A549 (cell line): Measurements from ENCODE around the gene MBP. TPM values are rescaled to one million over a fixed set of nuclear protein-coding genes. Genes with fewer than 3 reads are reported as not detected.

ENCODE experiments used
- ATAC-seq, 2 experiments: fragments of 200-7000 bp in 1 of 2; fragments of >200 bp in 1 of 2; cut with Nextera tagmentation in 1 of 2; cut with Tn5 transposase in 1 of 2; 3 replicates each; pipeline versions ENCODE4 v1.8.0 to v1.9.1; 2018 to 2020; ENCODE audit warnings: mild to moderate bottlenecking in 1 of 2, moderate library complexity in 1 of 2
- CTCF ChIA-PET: fragments of 300-600 bp; sonication (Branson Sonifier 250); formaldehyde crosslinking; extraction: SDS; loops from one replicate; lab custom pipeline; 2021; ENCODE audit warnings: antibody characterized with exemption, inconsistent platforms; lab: Yijun Ruan, JAX
- POLR2A ChIA-PET: fragments of 350-600 bp; formaldehyde crosslinking; extraction: SDS; loops from one replicate; lab custom pipeline; 2021; ENCODE audit warnings: antibody characterized with exemption, inconsistent platforms; lab: Yijun Ruan, JAX
- DNase-seq, 2 experiments: peaks; one replicate each; pipeline versions ENCODE4 v3.0.0 to v3.0.0-alpha.2; 2011 to 2016; ENCODE audit warnings: low read depth in 1 of 2, low spot score in 1 of 2
- FAIRE-seq: peaks from 2 replicates; lab custom pipeline; 2011; peaks lifted over from hg19 to GRCh38; lab: Jason Lieb, UNC
- H3K27ac ChIP-seq, 2 experiments: fragments of >200 bp; sonication (Bioruptor Twin); formaldehyde crosslinking; 3 replicates each; pipeline ENCODE4 v1.5.1; 2016 to 2017
- H3K4me1 ChIP-seq: fragments of >200 bp; sonication (Bioruptor Twin); formaldehyde crosslinking; 3 replicates; pipeline ENCODE4 v1.6.1; 2016
- H3K4me2 ChIP-seq: fragments of >200 bp; sonication (Bioruptor Twin); formaldehyde crosslinking; 3 replicates; pipeline ENCODE4 v1.6.1; 2016
- H3K4me3 ChIP-seq: fragments of >200 bp; sonication (Bioruptor Twin); formaldehyde crosslinking; 3 replicates; pipeline ENCODE4 v1.5.1; 2016
- H3K9me3 ChIP-seq: fragments of >200 bp; sonication (Bioruptor Twin); formaldehyde crosslinking; 3 replicates; pipeline ENCODE4 v1.6.1; 2016
- CEBPB ChIP-seq, 2 experiments: fragments of >200 bp in 1 of 2; sonication (Bioruptor Twin) in 1 of 2; formaldehyde crosslinking in 1 of 2; IDR thresholded peaks; 2 replicates each; pipeline ENCODE4 v1.6.1; 2012 to 2016
- CHD4 ChIP-seq: fragments of 200-600 bp; sonication (generic); IDR thresholded peaks from 2 replicates; pipeline ENCODE4 v1.6.1; 2016; ENCODE audit warnings: antibody characterized with exemption, mild to moderate bottlenecking, borderline replicate concordance
- CTCF ChIP-seq: fragments of >200 bp; sonication (Bioruptor Twin); formaldehyde crosslinking; IDR thresholded peaks from 3 replicates; pipeline ENCODE4 v1.5.1; 2016
- EHF ChIP-seq: fragments of 250-450 bp; sonication (Bioruptor Pico); IDR thresholded peaks from 2 replicates; pipeline ENCODE4 v1.5.0; 2020; ENCODE audit warnings: mild to moderate bottlenecking
- ELK1 ChIP-seq: fragments of 150-350 bp; IDR thresholded peaks from 2 replicates; pipeline ENCODE4 v1.6.1; 2014; ENCODE audit warnings: low read depth, mild to moderate bottlenecking, low read length
- ESRRA ChIP-seq: fragments of 150-350 bp; IDR thresholded peaks from 2 replicates; pipeline ENCODE4 v1.6.1; 2014; ENCODE audit warnings: mild to moderate bottlenecking, low read length, borderline replicate concordance
- FOSL2 ChIP-seq, 2 experiments: fragments of 450-650 bp in 1 of 2; fragments of >200 bp in 1 of 2; sonication (Bioruptor Twin) in 1 of 2; formaldehyde crosslinking; IDR thresholded peaks; 2 replicates each; pipeline versions ENCODE4 v1.5.0 to v1.6.1; 2016 to 2020; ENCODE audit warnings: mild to moderate bottlenecking in 1 of 2, moderate library complexity in 1 of 2
- FOXS1 ChIP-seq: fragments of 250-450 bp; sonication (Bioruptor Pico); IDR thresholded peaks from 2 replicates; pipeline ENCODE4 v1.5.0; 2020; ENCODE audit warnings: mild to moderate bottlenecking, moderate library complexity
- HOXA7 ChIP-seq: fragments of 250-450 bp; sonication (Bioruptor Pico); IDR thresholded peaks from 2 replicates; pipeline ENCODE4 v1.5.0; 2020; ENCODE audit warnings: mild to moderate bottlenecking, moderate library complexity
- JUNB ChIP-seq: fragments of >200 bp; sonication (Bioruptor Twin); formaldehyde crosslinking; IDR thresholded peaks from 2 replicates; pipeline ENCODE4 v1.6.1; 2016
- KDM1A ChIP-seq: fragments of 200-600 bp; sonication (generic); IDR thresholded peaks from 2 replicates; pipeline ENCODE4 v1.6.1; 2016; ENCODE audit warnings: low read depth, mild to moderate bottlenecking
- MYC ChIP-seq: IDR thresholded peaks from 2 replicates; pipeline ENCODE4 v1.6.1; 2012; ENCODE audit warnings: mild to moderate bottlenecking, inconsistent platforms, low read length, improper control_type of control experiment, borderline replicate concordance
- NR3C1 ChIP-seq: fragments of >200 bp; sonication (Bioruptor Twin); formaldehyde crosslinking; IDR thresholded peaks from 3 replicates; pipeline ENCODE4 v1.6.1; 2017
- PHF8 ChIP-seq: fragments of 200-600 bp; sonication (generic); IDR thresholded peaks from 2 replicates; pipeline ENCODE4 v1.6.1; 2016; ENCODE audit warnings: low read depth, mild to moderate bottlenecking, antibody characterized with exemption, moderate library complexity, borderline replicate concordance
- POLR2A ChIP-seq: IDR thresholded peaks from 2 replicates; pipeline ENCODE4 v1.6.1; 2012; ENCODE audit warnings: mild to moderate bottlenecking, low read length
- RFX5 ChIP-seq: fragments of 450-650 bp; IDR thresholded peaks from 2 replicates; pipeline ENCODE4 v1.7.1; 2014; ENCODE audit warnings: antibody characterized with exemption, mild to moderate bottlenecking, moderate library complexity
- RNF2 ChIP-seq: fragments of 200-600 bp; sonication (generic); IDR thresholded peaks from 2 replicates; pipeline ENCODE4 v1.6.1; 2016; ENCODE audit warnings: low read depth, mild to moderate bottlenecking, antibody characterized with exemption, moderate library complexity, borderline replicate concordance
- SMC3 ChIP-seq: fragments of >200 bp; sonication (Bioruptor Twin); formaldehyde crosslinking; IDR thresholded peaks from 3 replicates; pipeline ENCODE4 v1.6.1; 2018; ENCODE audit warnings: inconsistent platforms
- TFCP2L1 ChIP-seq: fragments of 250-450 bp; sonication (Bioruptor Pico); IDR thresholded peaks from 2 replicates; pipeline ENCODE4 v1.5.0; 2021; ENCODE audit warnings: mild to moderate bottlenecking
- TP53 ChIP-seq: fragments of 250-450 bp; sonication (Bioruptor Pico); IDR thresholded peaks from 2 replicates; pipeline ENCODE4 v1.5.0; 2021; ENCODE audit warnings: mild to moderate bottlenecking, moderate library complexity
- USF2 ChIP-seq: fragments of 450-650 bp; IDR thresholded peaks from 2 replicates; pipeline ENCODE4 v1.6.1; 2014; ENCODE audit warnings: antibody characterized with exemption
- WGBS: methylation state at CpG from one replicate; pipeline ENCODE4 v1.1.6; 2017; ENCODE audit errors: missing lambda C conversion rate; 5-methylcytosine and 5-hydroxymethylcytosine counted together
- polyA plus RNA-seq, 4 experiments: library from polyadenylated mRNA; depleted of rRNA in 3 of 4; stranded (reverse); fragments of >200 nt; fragmentation: RNase III in 1 of 4; extraction: RNeasy Plus Mini Kit Qiagen cat#74134 plus additional on column Dnase treatment in 1 of 4; gene quantifications; 2 replicates in 3 of 4; 3 replicates in 1 of 4; pipeline ENCODE4 v1.2.3, GENCODE V29; 2011 to 2017

MBP gene
- polyA plus RNA-seq, 2 of the 4 experiments (the other 2 are of a cell fraction) = 8.6 to 33.1 TPM

GRCh38 chr18:77113361-77114151 lies 19.0 kb downstream of the MBP start (continued):
- TF ChIP-seq CTCF (no peak), POLR2A (no peak), FOSL2 (IDR thresholded peaks at IDR 0.05) (no peak), FOSL2 (CRISPR knock-in tag; IDR thresholded peaks at IDR 0.05) (no peak), SMC3 (no peak), HOXA7 (CRISPR knock-in tag) (no peak)

- H3K9me3 ChIP-seq = no peaks in the 10 kb centered on the region
- CTCF ChIA-PET = no interaction called here
- FAIRE-seq (no peak), ATAC-seq (no peak), DNase-seq (no peak)
- H3K4me2 ChIP-seq = no peak overlapping the region
- H3K4me3 ChIP-seq = no peak overlapping the region
- WGBS = 94% methylated on average over 6 of the region's 7 CpGs
- TF ChIP-seq TP53 = no peak
- TF ChIP-seq JUNB = no peak
- TF ChIP-seq RNF2 = no peak
- peaks cover 75% of the 10 kb centered on the region for H3K4me1 ChIP-seq
- POLR2A ChIA-PET = no interaction called here
- peak overlapping the region in 1 of 2 experiments; percentile 92; a peak in 3 of 6 replicates for H3K27ac ChIP-seq
These were observed 19.9 kb downstream of the MBP start for GRCh38 chr18:77112747-77113092.

DNA sequence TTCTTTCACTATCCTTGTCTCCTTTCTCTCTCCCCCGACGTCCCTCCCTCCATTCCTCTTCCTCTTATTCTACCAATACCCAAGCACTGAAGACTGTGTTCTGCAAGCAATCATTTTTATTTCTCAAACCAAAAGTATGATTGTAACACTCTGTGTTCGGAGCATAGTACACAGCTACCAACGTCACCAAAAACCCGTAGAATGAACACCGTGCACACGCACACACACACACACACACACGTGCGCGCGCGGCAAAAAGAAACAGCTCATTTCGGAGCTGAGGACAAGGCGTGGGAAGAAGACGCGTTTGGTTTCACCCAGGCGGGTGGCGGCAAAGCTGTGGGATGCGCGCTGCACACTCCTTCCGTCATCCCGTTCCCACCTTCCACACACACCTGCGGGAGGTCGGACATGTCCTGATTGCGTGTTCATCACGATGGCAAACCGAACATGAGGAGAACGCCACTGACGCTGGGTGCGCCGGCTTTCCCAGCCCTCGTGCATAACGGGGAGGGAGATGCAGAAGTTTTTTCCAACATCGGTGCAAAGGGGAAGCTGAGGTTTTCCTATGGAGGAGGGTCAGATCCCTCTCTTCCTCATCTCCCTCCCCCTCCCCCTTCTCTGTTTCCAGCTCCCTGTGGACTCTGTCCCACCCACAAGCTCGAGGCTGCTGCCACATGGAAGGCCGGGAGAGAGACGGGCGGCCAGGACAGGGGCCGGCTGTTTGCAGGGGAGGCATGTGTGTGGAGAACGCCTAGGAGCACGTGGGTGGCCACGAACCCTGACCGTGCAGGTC lies 20.4 kb downstream of the MBP start:
- TF ChIP-seq MYC (no peak), ELK1 (no peak)
- TF ChIP-seq, all 56 proteins: peak for 0
- DNase-seq (no peak), FAIRE-seq (no peak), ATAC-seq (no peak)
- Histone ChIP-seq H3K27ac (peak overlapping the region in 1 of 2 experiments; percentile 92; a peak in 3 of 6 replicates), H3K4me2 (no peak overlapping the region), H3K4me3 (no peak overlapping the region), H3K9me3 (no peaks in the 10 kb centered on the region), H3K4me1 (peaks cover 79% of the 10 kb centered on the region)
- POLR2A ChIA-PET = no interaction called here
- CTCF ChIA-PET = no interaction called here
- WGBS = 94% methylated on average over 39 of the region's 43 CpGs

- no peak for ATAC-seq
- 66% methylated on average over 5 of the region's 11 CpGs for WGBS
- Histone ChIP-seq H3K4me2 (no peak overlapping the region), H3K4me3 (no peak overlapping the region), H3K9me3 (no peaks in the 10 kb centered on the region), H3K27ac (peak overlapping the region; percentile 7 to 78; a peak in 5 of 6 replicates)
- no peak for TF ChIP-seq ESRRA
- TF ChIP-seq EHF (CRISPR knock-in tag) = no peak
- no peak for TF ChIP-seq KDM1A
- TF ChIP-seq USF2 = no peak
- no peak for TF ChIP-seq ELK1
- TF ChIP-seq CHD4 = no peak
- TF ChIP-seq POLR2A = no peak
- no peak for TF ChIP-seq CEBPB (IDR thresholded peaks at IDR 0.05)
- no peak for TF ChIP-seq RFX5
- no peak for TF ChIP-seq PHF8
- TF ChIP-seq CTCF = no peak
- TF ChIP-seq FOXS1 (CRISPR knock-in tag) = no peak
- TF ChIP-seq NR3C1 = no peak
- TF ChIP-seq TFCP2L1 (CRISPR knock-in tag) = no peak
- TF ChIP-seq, all 56 proteins: peak for 0
- ChIA-PET POLR2A (no interaction called here), CTCF (no interaction called here)
- peaks cover 82% of the 10 kb centered on the region for H3K4me1 ChIP-seq
- DNase-seq (no peak), FAIRE-seq (no peak)
These were observed 21.1 kb downstream of the MBP start for GRCh38 chr18:77111449-77111848.
